Measurements from ENCODE around the gene ABCG4. TPM values are rescaled to one million over a fixed set of nuclear protein-coding genes. Genes with fewer than 3 reads are reported as not detected.

Gene ABCG4
- total and polyA plus RNA-seq, 9 of the 15 experiments (the other 6 are each of a cell fraction or from before 2014, with no cell fraction given): 0.03 to 0.11 (median 0.07) TPM; not detected in 4

GRCh38 chr11:119117004-119117706 is 31.7 kb upstream of the ABCG4 start (continued):
- TF ChIP-seq RCOR1 (IDR thresholded peaks at IDR 0.05; ENCODE audit: borderline replicate concordance in 1 of 2, low read depth in 2 of 2, low read length in 2 of 2) (peak in 1 of 2 experiments; percentile 82; a peak in 3 of 4 replicates), RBM25 (IDR thresholded peaks at IDR 0.05; ENCODE audit: low read depth, low read length, severe bottlenecking) (peak; percentile 97), POU5F1 (IDR thresholded peaks at IDR 0.05; ENCODE audit: borderline replicate concordance, low read depth, low read length, partially characterized antibody) (no peak)

- POLR2A ChIA-PET: interaction anchor here (0.7 to 1.8 kb wide), 4 partner anchors 9 to 23 kb away, joined by 3 to 10 read pairs (median 4); partner anchors contain the start of gene C2CD2L
- CTCF ChIA-PET (ENCODE audit: low intra/inter-chr PET ratio): no interaction called here
- Histone ChIP-seq H3K4me3 (no peak overlapping the region), H2AFZ (ENCODE audit: low read depth, low read length) (no peak overlapping the region), H3K36me3 (ENCODE audit: control insufficient read depth, insufficient read depth, low read length) (peaks cover 54% of the 10 kb centered on the region), H3K4me2 (ENCODE audit: insufficient read depth, low read length) (no peak overlapping the region), H3K79me2 (ENCODE audit: control insufficient read depth, insufficient read depth, low read length) (peaks cover 21% of the 10 kb centered on the region), H3K9me1 (ENCODE audit: control insufficient read depth, insufficient read depth, low read length) (no peaks in the 10 kb centered on the region), H3K27me3 (ENCODE audit: control insufficient read depth in 2 of 2, insufficient read depth in 2 of 2, low read length in 2 of 2) (no peaks in the 10 kb centered on the region), H3K4me1 (replicated peaks in 1 of 2; ENCODE audit: control insufficient read depth in 2 of 2, insufficient read depth in 2 of 2, low read length in 2 of 2) (peaks cover 20 to 21% of the 10 kb centered on the region in 2 experiments), H3K27ac (ENCODE audit: extremely low read depth, low read depth, low read length) (no peak overlapping the region), H3K9me3 (replicated peaks; ENCODE audit: control insufficient read depth, insufficient read depth, low read depth, low read length) (no peaks in the 10 kb centered on the region), H4K20me1 (replicated peaks; ENCODE audit: control insufficient read depth, insufficient read depth, low read length) (no peaks in the 10 kb centered on the region), H3K9ac (ENCODE audit: insufficient read depth in 1 of 2, low read depth in 2 of 2, low read length in 2 of 2) (no peak overlapping the region)
- TF ChIP-seq KDM1A (IDR thresholded peaks at IDR 0.05) (0 out of 4 replicates have a peak, but pooled peaks of 1 of the 2 experiments have one; percentile 16), RBM25 (IDR thresholded peaks at IDR 0.05; ENCODE audit: low read depth, low read length, severe bottlenecking) (peak; percentile 68), ZNF146 (CRISPR knock-in tag; IDR thresholded peaks at IDR 0.05; ENCODE audit: unreplicated experiment) (peak; percentile 87), PTRF (tag; IDR thresholded peaks at IDR 0.05) (no peak), MED1 (CRISPR knock-in tag; IDR thresholded peaks at IDR 0.05; ENCODE audit: borderline replicate concordance) (no peak), ZBTB1 (CRISPR knock-in tag; IDR thresholded peaks at IDR 0.05; ENCODE audit: borderline replicate concordance, low read depth) (no peak)
- FAIRE-seq (no peak), ATAC-seq (no peak), DNase-seq (ENCODE audit: extremely low read depth in 1 of 4, low spot score in 3 of 4) (no peak)
- intact Hi-C loops (cut with micrococcal nuclease) (no loop called here), in situ Hi-C loops (cut with MboI) (no loop called here)
- BruUV-seq (replicated peaks): no TSS peak
- 93% methylated on average over 5 of the region's 5 CpGs for WGBS (ENCODE audit: insufficient coverage, low coverage, missing lambda C conversion rate)
Measured at GRCh38 chr11:119118227-119118626, 30.6 kb upstream of the ABCG4 start.
